Measurements from ENCODE around the gene HDAC4.

HDAC4 gene

GRCh38 chr2:239405071-239405470 is 4.3 kb upstream of the HDAC4 start:
- H3K4me3 ChIP-seq (ENCODE audit: low read depth, low read length), result no peak overlapping the region
- POLR2A ChIA-PET, result no interaction called here
- no peaks in the 10 kb centered on the region for H3K36me3 ChIP-seq (ENCODE audit: control insufficient read depth in 2 of 2, insufficient read depth in 1 of 2, low read length in 2 of 2)
- no peaks in the 10 kb centered on the region for H3K9me3 ChIP-seq (ENCODE audit: control insufficient read depth, insufficient read depth, low read depth, low read length)
- H3K4me1 ChIP-seq (ENCODE audit: control insufficient read depth, insufficient read depth, low read length), result peaks cover 3% of the 10 kb centered on the region; the same call in 1 of the 2 replicates
- TF ChIP-seq ZNF394 (tag by site-specific recombination; IDR thresholded peaks at IDR 0.05; ENCODE audit: borderline replicate concordance), result no peak
- TF ChIP-seq ZNF211 (tag by site-specific recombination; IDR thresholded peaks at IDR 0.05; ENCODE audit: low read depth), result no peak
- TF ChIP-seq PBX3 (CRISPR knock-in tag; IDR thresholded peaks at IDR 0.05), result no peak
- no peak for TF ChIP-seq ZNF248 (tag by site-specific recombination; IDR thresholded peaks at IDR 0.05)
- no peak for TF ChIP-seq ZNF777 (tag by site-specific recombination; IDR thresholded peaks at IDR 0.05; ENCODE audit: borderline replicate concordance)
- no peak for TF ChIP-seq ZNF223 (tag by site-specific recombination; IDR thresholded peaks at IDR 0.05)
- CTCF ChIA-PET, result interaction anchor here (0.7 kb wide), 1 partner anchor 26 kb away, joined by 3 read pairs; no protein-coding TSS in a partner anchor
- no peak overlapping the region for H3K27ac ChIP-seq (ENCODE audit: extremely low read depth, low read depth, low read length)

- no peak overlapping the region for H3K4me3 ChIP-seq (ENCODE audit: low read depth, low read length)
- H3K27ac ChIP-seq (ENCODE audit: extremely low read depth, low read depth, low read length), result no peak overlapping the region
- POLR2A ChIA-PET, result no interaction called here
- CTCF ChIA-PET, result interaction anchor here (0.6 to 0.8 kb wide), 2 partner anchors 104 to 285 kb away, joined by 4 to 5 read pairs; no protein-coding TSS in a partner anchor
- no peaks in the 10 kb centered on the region for H3K36me3 ChIP-seq (ENCODE audit: control insufficient read depth in 2 of 2, insufficient read depth in 1 of 2, low read length in 2 of 2)
- no peaks in the 10 kb centered on the region for H3K9me3 ChIP-seq (ENCODE audit: control insufficient read depth, insufficient read depth, low read depth, low read length)
- H3K4me1 ChIP-seq (ENCODE audit: control insufficient read depth, insufficient read depth, low read length), result peaks cover 15% of the 10 kb centered on the region; the same call in 1 of the 2 replicates
- TF ChIP-seq HOXD13 (CRISPR knock-in tag; IDR thresholded peaks at IDR 0.05; ENCODE audit: borderline replicate concordance) (no peak), ZNF302 (tag by site-specific recombination; IDR thresholded peaks at IDR 0.05; ENCODE audit: low read depth) (no peak), ZNF785 (tag by site-specific recombination; IDR thresholded peaks at IDR 0.05) (no peak), ZEB2 (tag by site-specific recombination; IDR thresholded peaks at IDR 0.05) (no peak), ZNF19 (tag by site-specific recombination; IDR thresholded peaks at IDR 0.05; ENCODE audit: low read depth) (no peak), ZNF558 (tag by site-specific recombination; IDR thresholded peaks at IDR 0.05) (no peak), ZNF596 (tag by site-specific recombination; IDR thresholded peaks at IDR 0.05) (no peak), ZNF830 (tag by site-specific recombination; IDR thresholded peaks at IDR 0.05; ENCODE audit: low read depth) (no peak), ZFHX2 (tag by site-specific recombination; conservative IDR thresholded peaks at IDR 0.05) (no peak), ZNF16 (tag by site-specific recombination; IDR thresholded peaks at IDR 0.05; ENCODE audit: low read depth) (no peak), RBAK (tag by site-specific recombination; IDR thresholded peaks at IDR 0.05) (no peak), ZBTB20 (tag by site-specific recombination; IDR thresholded peaks at IDR 0.05) (no peak), ZNF48 (tag by site-specific recombination; IDR thresholded peaks at IDR 0.05) (no peak), ZNF776 (tag by site-specific recombination; IDR thresholded peaks at IDR 0.05; ENCODE audit: borderline replicate concordance) (no peak), ZNF843 (tag by site-specific recombination; IDR thresholded peaks at IDR 0.05) (no peak), KLF7 (tag by site-specific recombination; IDR thresholded peaks at IDR 0.05; ENCODE audit: borderline replicate concordance) (no peak)
- TF ChIP-seq, protein P1, sequence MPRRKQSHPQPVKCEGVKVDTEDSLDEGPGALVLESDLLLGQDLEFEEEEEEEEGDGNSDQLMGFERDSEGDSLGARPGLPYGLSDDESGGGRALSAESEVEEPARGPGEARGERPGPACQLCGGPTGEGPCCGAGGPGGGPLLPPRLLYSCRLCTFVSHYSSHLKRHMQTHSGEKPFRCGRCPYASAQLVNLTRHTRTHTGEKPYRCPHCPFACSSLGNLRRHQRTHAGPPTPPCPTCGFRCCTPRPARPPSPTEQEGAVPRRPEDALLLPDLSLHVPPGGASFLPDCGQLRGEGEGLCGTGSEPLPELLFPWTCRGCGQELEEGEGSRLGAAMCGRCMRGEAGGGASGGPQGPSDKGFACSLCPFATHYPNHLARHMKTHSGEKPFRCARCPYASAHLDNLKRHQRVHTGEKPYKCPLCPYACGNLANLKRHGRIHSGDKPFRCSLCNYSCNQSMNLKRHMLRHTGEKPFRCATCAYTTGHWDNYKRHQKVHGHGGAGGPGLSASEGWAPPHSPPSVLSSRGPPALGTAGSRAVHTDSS (tag by site-specific recombination; IDR thresholded peaks at IDR 0.05), result no peak
- TF ChIP-seq, protein P2, sequence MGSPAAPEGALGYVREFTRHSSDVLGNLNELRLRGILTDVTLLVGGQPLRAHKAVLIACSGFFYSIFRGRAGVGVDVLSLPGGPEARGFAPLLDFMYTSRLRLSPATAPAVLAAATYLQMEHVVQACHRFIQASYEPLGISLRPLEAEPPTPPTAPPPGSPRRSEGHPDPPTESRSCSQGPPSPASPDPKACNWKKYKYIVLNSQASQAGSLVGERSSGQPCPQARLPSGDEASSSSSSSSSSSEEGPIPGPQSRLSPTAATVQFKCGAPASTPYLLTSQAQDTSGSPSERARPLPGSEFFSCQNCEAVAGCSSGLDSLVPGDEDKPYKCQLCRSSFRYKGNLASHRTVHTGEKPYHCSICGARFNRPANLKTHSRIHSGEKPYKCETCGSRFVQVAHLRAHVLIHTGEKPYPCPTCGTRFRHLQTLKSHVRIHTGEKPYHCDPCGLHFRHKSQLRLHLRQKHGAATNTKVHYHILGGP (tag by site-specific recombination; IDR thresholded peaks at IDR 0.05), result no peak
- TF ChIP-seq, protein P3, sequence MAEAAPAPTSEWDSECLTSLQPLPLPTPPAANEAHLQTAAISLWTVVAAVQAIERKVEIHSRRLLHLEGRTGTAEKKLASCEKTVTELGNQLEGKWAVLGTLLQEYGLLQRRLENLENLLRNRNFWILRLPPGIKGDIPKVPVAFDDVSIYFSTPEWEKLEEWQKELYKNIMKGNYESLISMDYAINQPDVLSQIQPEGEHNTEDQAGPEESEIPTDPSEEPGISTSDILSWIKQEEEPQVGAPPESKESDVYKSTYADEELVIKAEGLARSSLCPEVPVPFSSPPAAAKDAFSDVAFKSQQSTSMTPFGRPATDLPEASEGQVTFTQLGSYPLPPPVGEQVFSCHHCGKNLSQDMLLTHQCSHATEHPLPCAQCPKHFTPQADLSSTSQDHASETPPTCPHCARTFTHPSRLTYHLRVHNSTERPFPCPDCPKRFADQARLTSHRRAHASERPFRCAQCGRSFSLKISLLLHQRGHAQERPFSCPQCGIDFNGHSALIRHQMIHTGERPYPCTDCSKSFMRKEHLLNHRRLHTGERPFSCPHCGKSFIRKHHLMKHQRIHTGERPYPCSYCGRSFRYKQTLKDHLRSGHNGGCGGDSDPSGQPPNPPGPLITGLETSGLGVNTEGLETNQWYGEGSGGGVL (tag by site-specific recombination; IDR thresholded peaks at IDR 0.05), result no peak
Observed at GRCh38 chr2:239402666-239403065, 1.8 kb upstream of the HDAC4 start.
